ENCODE results near the gene SGO2. TPM values are rescaled to one million over a fixed set of nuclear protein-coding genes. Genes with fewer than 3 reads are reported as not detected.

SGO2 gene
- total RNA-seq, 3 donors from 2014 or later = 3.3 to 8.5 (median 3.8) TPM

GRCh38 chr2:200483729-200484198 is 42.2 kb upstream of the SGO2 start:
- DNase-seq (peak; percentile 67 to 83 (median 78)), ATAC-seq (peak; percentile 91)
- no peaks in the 10 kb centered on the region for H3K4me1 ChIP-seq (ENCODE audit: low read depth)
- H3K4me3 ChIP-seq = no peak overlapping the region
- no peaks in the 10 kb centered on the region for H3K36me3 ChIP-seq (ENCODE audit: low read depth)
- peak; percentile 78 for TF ChIP-seq CTCF (IDR thresholded peaks at IDR 0.05)
- no peaks in the 10 kb centered on the region for H3K9me3 ChIP-seq
- intact Hi-C loops (cut with DNase I, micrococcal nuclease) = loop anchor here in 1 of 2 donors (5.0 kb wide), 1 partner anchor 501 kb away; no protein-coding TSS in a partner anchor

- DNase-seq (no peak), ATAC-seq (no peak)
- Histone ChIP-seq H3K4me1 (ENCODE audit: low read depth) (no peaks in the 10 kb centered on the region), H3K4me3 (no peak overlapping the region), H3K36me3 (ENCODE audit: low read depth) (no peaks in the 10 kb centered on the region), H3K9me3 (no peaks in the 10 kb centered on the region)
- TF ChIP-seq CTCF (IDR thresholded peaks at IDR 0.05) = no peak
- intact Hi-C loops (cut with DNase I, micrococcal nuclease) = loop anchor here in 1 of 2 donors (5.0 kb wide), 1 partner anchor 503 kb away; no protein-coding TSS in a partner anchor
Observed at GRCh38 chr2:200484934-200485333, 41.1 kb upstream of the SGO2 start.

- DNase-seq = no peak
- TF ChIP-seq CTCF (IDR thresholded peaks at IDR 0.05) = no peak
- no peak for ATAC-seq
- no peaks in the 10 kb centered on the region for H3K9me3 ChIP-seq
- H3K4me1 ChIP-seq (ENCODE audit: low read depth) = no peaks in the 10 kb centered on the region
- H3K36me3 ChIP-seq (ENCODE audit: low read depth) = no peaks in the 10 kb centered on the region
- intact Hi-C loops (cut with DNase I, micrococcal nuclease) = no loop called here
- no peak overlapping the region for H3K4me3 ChIP-seq
Observed at GRCh38 chr2:200486529-200486928, 39.5 kb upstream of the SGO2 start.

- DNase-seq = no peak
Observed at GRCh38 chr2:200488169-200488568, 37.8 kb upstream of the SGO2 start.

GRCh38 chr2:200490001-200490400 is 36.0 kb upstream of the SGO2 start:
- Histone ChIP-seq H3K36me3 (ENCODE audit: low read depth) (no peaks in the 10 kb centered on the region), H3K4me3 (no peak overlapping the region), H3K9me3 (no peaks in the 10 kb centered on the region), H3K4me1 (ENCODE audit: low read depth) (no peaks in the 10 kb centered on the region)
- no peak for DNase-seq
- intact Hi-C loops (cut with DNase I, micrococcal nuclease) = no loop called here
- TF ChIP-seq CTCF (IDR thresholded peaks at IDR 0.05) = no peak
- ATAC-seq = no peak

More at GRCh38 chr2:200488169-200488568, 37.8 kb upstream of the SGO2 start:
- Histone ChIP-seq H3K4me1 (ENCODE audit: low read depth) (no peaks in the 10 kb centered on the region), H3K4me3 (no peak overlapping the region), H3K9me3 (no peaks in the 10 kb centered on the region), H3K36me3 (ENCODE audit: low read depth) (no peaks in the 10 kb centered on the region)
- intact Hi-C loops (cut with DNase I, micrococcal nuclease) = no loop called here
- TF ChIP-seq CTCF (IDR thresholded peaks at IDR 0.05) = no peak
- ATAC-seq = no peak

GRCh38 chr2:200492656-200493055 is 33.4 kb upstream of the SGO2 start:
- H3K4me3 ChIP-seq = no peak overlapping the region
- no peaks in the 10 kb centered on the region for H3K4me1 ChIP-seq (ENCODE audit: low read depth)
- intact Hi-C loops (cut with DNase I, micrococcal nuclease) = no loop called here
- no peak for TF ChIP-seq CTCF (IDR thresholded peaks at IDR 0.05)
- no peaks in the 10 kb centered on the region for H3K9me3 ChIP-seq
- H3K36me3 ChIP-seq (ENCODE audit: low read depth) = no peaks in the 10 kb centered on the region
- ATAC-seq = no peak
- no peak for DNase-seq
